AG09309 (cell line): ENCODE data around the gene SLC35F3.

ENCODE experiments used
- DNase-seq: peaks from one replicate; pipeline ENCODE4 v3.0.0-alpha.2; 2010; ENCODE audit warnings: low read depth
- H3K4me3 ChIP-seq: 2 replicates; pipeline ENCODE4 v1.5.1; 2011; ENCODE audit warnings: mild to moderate bottlenecking, low read depth, low read length, moderate library complexity; ENCODE audit not compliant: control insufficient read depth
- CTCF ChIP-seq: IDR thresholded peaks from 2 replicates; pipeline ENCODE4 v1.5.1; 2011; ENCODE audit warnings: mild to moderate bottlenecking, low read depth, low read length, inconsistent platforms; ENCODE audit not compliant: insufficient read depth, control insufficient read depth; ENCODE audit errors: missing control alignments

The SLC35F3 gene

GRCh38 chr1:234331507-234331906, 427.0 kb downstream of the SLC35F3 start:
- no peak for DNase-seq
- TF ChIP-seq CTCF: no peak
- H3K4me3 ChIP-seq: no peak overlapping the region

GRCh38 chr1:234336359-234336758, 431.9 kb downstream of the SLC35F3 start:
- H3K4me3 ChIP-seq: no peak overlapping the region
- no peak for DNase-seq
- TF ChIP-seq CTCF: no peak

GRCh38 chr1:234337233-234337632, 432.8 kb downstream of the SLC35F3 start:
- no peak for TF ChIP-seq CTCF
- no peak overlapping the region for H3K4me3 ChIP-seq
- no peak for DNase-seq

GRCh38 chr1:234340528-234340927, 436.1 kb downstream of the SLC35F3 start:
- DNase-seq: no peak
- H3K4me3 ChIP-seq: no peak overlapping the region
- no peak for TF ChIP-seq CTCF

- TF ChIP-seq CTCF: no peak
- no peak overlapping the region for H3K4me3 ChIP-seq
- no peak for DNase-seq
Observed at GRCh38 chr1:234342774-234343173, 438.3 kb downstream of the SLC35F3 start.

GRCh38 chr1:234345237-234345636, 440.8 kb downstream of the SLC35F3 start:
- DNase-seq: no peak
- H3K4me3 ChIP-seq: no peak overlapping the region
- TF ChIP-seq CTCF: no peak

GRCh38 chr1:234348964-234349363, 444.5 kb downstream of the SLC35F3 start:
- H3K4me3 ChIP-seq: no peak overlapping the region
- no peak for TF ChIP-seq CTCF
- no peak for DNase-seq
